Sigmoid colon (tissue), 7 donors: Measurements from ENCODE around the gene PRDM1. TPM values are rescaled to one million over a fixed set of nuclear protein-coding genes. Genes with fewer than 3 reads are reported as not detected.

Experiments
- DNase-seq: peaks from one replicate; pipeline ENCODE4 v3.0.0-alpha.2; 2019
- H3K27ac ChIP-seq, 4 donors: fragments of 200-600 bp; sonication (generic); one replicate each; pipeline ENCODE4 v1.5.1; 2016 to 2019; ENCODE audit warnings: mild to moderate bottlenecking in 1 of 4
- H3K27me3 ChIP-seq, 3 donors: fragments of 200-600 bp; sonication (generic); one replicate each; pipeline ENCODE4 v1.5.1; 2019; ENCODE audit warnings: mild to moderate bottlenecking in 1 of 3
- H3K36me3 ChIP-seq, 4 donors: fragments of 200-600 bp; sonication (generic); one replicate each; pipeline ENCODE4 v1.5.1; 2016 to 2019
- H3K4me1 ChIP-seq, 4 donors: fragments of 200-600 bp; sonication (generic); one replicate each; pipeline ENCODE4 v1.5.1; 2017 to 2019
- H3K4me3 ChIP-seq, 4 donors: fragments of 200-600 bp; sonication (generic); one replicate each; pipeline ENCODE4 v1.5.1; 2017 to 2019; ENCODE audit warnings: mild to moderate bottlenecking in 2 of 4, moderate library complexity in 1 of 4
- H3K9me3 ChIP-seq, 4 donors: fragments of 200-600 bp in 3 of 4; sonication (generic) in 3 of 4; one replicate each; pipeline versions ENCODE4 v1.5.1 to v1.6.1; 2013 to 2019
- CTCF ChIP-seq, 4 experiments: fragments of 450-650 bp in 3 of 4; fragments of 200-600 bp in 1 of 4; IDR thresholded peaks; one replicate each; pipeline ENCODE4 v1.5.1; 2016 to 2019; ENCODE audit warnings: antibody characterized with exemption in 4 of 4, mild to moderate bottlenecking in 3 of 4, moderate library complexity in 2 of 4
- EP300 ChIP-seq, 4 donors: sonication (generic); formaldehyde crosslinking; IDR thresholded peaks; one replicate each; pipeline ENCODE4 v1.6.1; 2017; ENCODE audit warnings: antibody characterized with exemption in 4 of 4
- POLR2A ChIP-seq, 2 donors: fragments of 450-650 bp; IDR thresholded peaks; one replicate each; pipeline ENCODE4 v1.6.1; 2016; ENCODE audit warnings: antibody characterized with exemption in 2 of 2, mild to moderate bottlenecking in 2 of 2, moderate library complexity in 2 of 2
- POLR2AphosphoS5 ChIP-seq, 4 donors: sonication (generic); formaldehyde crosslinking; IDR thresholded peaks; one replicate each; pipeline ENCODE4 v1.6.1; 2017; ENCODE audit warnings: antibody characterized with exemption in 4 of 4
- WGBS, 2 donors: extraction: QIAGEN DNeasy Blood & Tissue Kit; methylation state at CpG; one replicate each; pipeline ENCODE4 v1.1.7; 2013; 5-methylcytosine and 5-hydroxymethylcytosine counted together
- intact Hi-C: fragments of 100-400 bp; cut with DNase I; formaldehyde crosslinking; loops from one replicate; pipeline ENCODE4 v1.15.1; 2023
- polyA plus RNA-seq, 3 donors: library from polyadenylated mRNA; stranded (reverse); fragments of 200-250 nt; gene quantifications; one replicate each; pipeline ENCODE4 v1.2.3, GENCODE V29; 2013
- total RNA-seq, 4 donors: library from RNA; depleted of rRNA; stranded (reverse); fragments of >200 nt; gene quantifications; one replicate each; pipeline ENCODE4 v1.1.0, GENCODE V29; 2016
- donor health status: healthy with polysubstance abuse.
- donor health status: Bipolar disorder and iron deficiency.
- donor health status: healthy.

PRDM1 gene
- total and polyA plus RNA-seq, 7 donors: 0.55 to 17.6 (median 1.6) TPM

DNA sequence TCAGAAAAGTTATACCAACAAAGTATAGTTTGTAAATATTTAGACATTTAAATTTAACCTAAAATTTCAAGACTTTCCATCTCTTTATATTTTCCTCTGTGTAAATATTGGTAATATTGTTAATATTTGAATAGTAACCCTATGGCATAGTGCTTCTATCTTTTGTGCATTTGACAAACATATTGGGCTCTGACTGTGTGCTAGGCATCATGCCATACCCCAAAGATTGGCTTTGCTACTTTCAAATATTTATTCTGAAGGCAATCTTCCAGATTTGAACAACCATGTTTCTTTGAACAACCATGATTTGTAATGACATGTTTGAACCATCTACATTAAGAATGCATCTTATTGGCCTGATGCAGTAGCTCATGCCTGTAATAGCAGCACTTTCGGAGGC, 15.5 kb upstream of the PRDM1 start:
- 83 to 90% methylated on average over 1 of the region's 1 CpG for WGBS, 2 donors
- Histone ChIP-seq H3K27me3 (no peaks in the 10 kb centered on the region), H3K4me3 (no peak overlapping the region), H3K27ac (no peak overlapping the region), H3K36me3 (no peaks in the 10 kb centered on the region), H3K9me3 (no peaks in the 10 kb centered on the region), H3K4me1 (no peaks in the 10 kb centered on the region)
- no peak for DNase-seq
- intact Hi-C loops: no loop called here
- no peak for TF ChIP-seq CTCF (IDR thresholded peaks at IDR 0.05)
- TF ChIP-seq POLR2A (IDR thresholded peaks at IDR 0.05): no peak
- no peak for TF ChIP-seq EP300 (IDR thresholded peaks at IDR 0.05)
- TF ChIP-seq POLR2AphosphoS5 (IDR thresholded peaks at IDR 0.05): no peak

DNA sequence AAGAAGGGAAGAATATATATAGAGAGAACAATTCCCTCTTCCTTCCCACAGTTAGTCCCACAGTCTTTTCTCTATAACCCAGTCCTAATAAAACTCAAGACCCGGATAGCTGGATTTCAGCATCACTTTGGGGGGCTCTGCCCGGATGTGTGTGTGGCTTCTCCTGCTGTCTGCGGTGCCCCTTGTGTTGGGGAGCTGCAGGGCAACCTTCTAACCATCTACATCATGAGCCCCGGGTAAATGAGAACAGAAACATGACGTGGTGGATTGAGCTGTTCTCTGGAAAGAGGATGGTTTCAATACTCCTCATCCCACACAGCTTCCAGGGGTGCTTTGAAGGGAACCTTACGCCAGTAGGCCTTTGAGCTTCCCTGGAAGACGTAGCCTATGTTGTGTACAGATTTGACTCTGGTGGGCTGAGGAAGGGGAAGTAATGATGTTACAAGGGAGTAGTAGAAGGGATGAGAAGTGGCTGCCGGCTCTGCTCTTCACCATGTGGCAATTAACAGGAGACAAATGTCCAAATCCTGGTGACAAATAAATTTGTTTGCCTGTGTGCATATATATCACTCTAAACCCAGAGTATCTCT, 13.5 kb upstream of the PRDM1 start:
- DNase-seq: no peak
- WGBS, 2 donors: 78 to 84% methylated on average over 8 of the region's 8 CpGs
- TF ChIP-seq POLR2A (IDR thresholded peaks at IDR 0.05): no peak
- no peak for TF ChIP-seq POLR2AphosphoS5 (IDR thresholded peaks at IDR 0.05)
- TF ChIP-seq EP300 (IDR thresholded peaks at IDR 0.05): no peak
- TF ChIP-seq CTCF (IDR thresholded peaks at IDR 0.05): no peak
- H3K27ac ChIP-seq: no peak overlapping the region
- no peak overlapping the region for H3K4me3 ChIP-seq
- no peaks in the 10 kb centered on the region for H3K4me1 ChIP-seq
- intact Hi-C loops: no loop called here
- H3K36me3 ChIP-seq: no peaks in the 10 kb centered on the region
- no peaks in the 10 kb centered on the region for H3K9me3 ChIP-seq
- no peaks in the 10 kb centered on the region for H3K27me3 ChIP-seq

GRCh38 chr6:106074146-106074545, 12.0 kb upstream of the PRDM1 start:
- no peaks in the 10 kb centered on the region for H3K4me1 ChIP-seq
- H3K27me3 ChIP-seq: no peaks in the 10 kb centered on the region
- H3K4me3 ChIP-seq: no peak overlapping the region
- WGBS, 2 donors: 77 to 78% methylated on average over 3 of the region's 3 CpGs
- H3K36me3 ChIP-seq: no peaks in the 10 kb centered on the region
- intact Hi-C loops: no loop called here
- H3K27ac ChIP-seq: no peak overlapping the region
- TF ChIP-seq POLR2AphosphoS5 (IDR thresholded peaks at IDR 0.05) (no peak), POLR2A (IDR thresholded peaks at IDR 0.05) (no peak), EP300 (IDR thresholded peaks at IDR 0.05) (no peak), CTCF (IDR thresholded peaks at IDR 0.05) (no peak)
- H3K9me3 ChIP-seq: no peaks in the 10 kb centered on the region
- no peak for DNase-seq

DNA sequence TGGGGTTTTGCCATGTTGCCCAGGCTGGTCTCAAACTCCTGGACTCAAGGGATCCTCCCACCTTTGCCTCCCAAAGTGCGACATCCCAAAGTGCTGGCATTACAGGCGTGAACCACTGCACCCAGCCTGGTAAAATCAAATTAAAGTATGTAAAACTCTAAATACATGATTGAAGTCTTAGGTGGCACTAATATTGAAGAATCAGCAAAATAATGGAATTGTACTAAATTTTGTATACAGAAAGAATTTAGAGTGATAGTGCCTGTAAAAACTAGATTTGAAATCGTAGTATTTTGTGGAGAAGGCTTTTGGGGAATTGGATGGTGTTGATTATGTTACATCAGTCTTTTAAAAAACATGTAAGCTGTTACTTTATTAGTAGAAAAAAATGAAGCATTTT, 10.0 kb upstream of the PRDM1 start:
- Histone ChIP-seq H3K4me3 (no peak overlapping the region), H3K4me1 (no peaks in the 10 kb centered on the region), H3K27ac (no peak overlapping the region), H3K9me3 (no peaks in the 10 kb centered on the region), H3K27me3 (no peaks in the 10 kb centered on the region), H3K36me3 (no peaks in the 10 kb centered on the region)
- no peak for TF ChIP-seq CTCF (IDR thresholded peaks at IDR 0.05)
- no peak for TF ChIP-seq POLR2AphosphoS5 (IDR thresholded peaks at IDR 0.05)
- no peak for TF ChIP-seq EP300 (IDR thresholded peaks at IDR 0.05)
- TF ChIP-seq POLR2A (IDR thresholded peaks at IDR 0.05): no peak
- WGBS, 2 donors: 95% methylated on average over 3 of the region's 3 CpGs
- no peak for DNase-seq
- intact Hi-C loops: no loop called here

- Histone ChIP-seq H3K4me1 (no peaks in the 10 kb centered on the region), H3K4me3 (no peak overlapping the region), H3K36me3 (no peaks in the 10 kb centered on the region), H3K9me3 (no peaks in the 10 kb centered on the region), H3K27me3 (no peaks in the 10 kb centered on the region), H3K27ac (no peak overlapping the region)
- DNase-seq: no peak
- 96 to 98% methylated on average over 3 of the region's 3 CpGs for WGBS, 2 donors
- intact Hi-C loops: no loop called here
- TF ChIP-seq EP300 (IDR thresholded peaks at IDR 0.05) (no peak), POLR2AphosphoS5 (IDR thresholded peaks at IDR 0.05) (no peak), CTCF (IDR thresholded peaks at IDR 0.05) (no peak), POLR2A (IDR thresholded peaks at IDR 0.05) (no peak)
Observed at GRCh38 chr6:106077170-106077569, 9.0 kb upstream of the PRDM1 start.
